Esophagus muscularis mucosa (tissue), 4 donors: ENCODE measurements around the gene DYRK3. TPM values are rescaled to one million over a fixed set of nuclear protein-coding genes. Genes with fewer than 3 reads are reported as not detected.

ENCODE experiments used
- DNase-seq: peaks from one replicate; pipeline ENCODE4 v3.0.0-alpha.2; 2017; ENCODE audit errors: extremely low spot score
- H3K27ac ChIP-seq, 4 donors: fragments of 200-600 bp; sonication (generic); replicated peaks in 1 of 4; 1 replicate in 3 of 4; 2 replicates in 1 of 4; pipeline ENCODE4 v1.5.1; 2016 to 2019; ENCODE audit warnings: mild to moderate bottlenecking in 1 of 4
- H3K27me3 ChIP-seq, 4 donors: fragments of 200-600 bp; sonication (generic); one replicate each; pipeline versions ENCODE4 v1.5.1 to v1.6.0; 2016 to 2019
- H3K36me3 ChIP-seq, 4 donors: fragments of 200-600 bp; sonication (generic); one replicate each; pipeline ENCODE4 v1.5.1; 2016 to 2019
- H3K4me1 ChIP-seq, 4 donors: fragments of 200-600 bp; sonication (generic); one replicate each; pipeline ENCODE4 v1.5.1; 2016 to 2019
- H3K4me3 ChIP-seq, 4 donors: fragments of 200-600 bp; sonication (generic); 1 replicate in 2 of 4; 2 replicates in 2 of 4; pipeline ENCODE4 v1.5.1; 2016 to 2019; ENCODE audit warnings: mild to moderate bottlenecking in 4 of 4, moderate library complexity in 1 of 4
- H3K9me3 ChIP-seq, 4 donors: fragments of 200-600 bp; sonication (generic); 1 replicate in 3 of 4; 2 replicates in 1 of 4; pipeline ENCODE4 v1.5.1; 2016 to 2019
- CTCF ChIP-seq, 3 experiments: fragments of 200-600 bp in 2 of 3; fragments of 450-650 bp in 1 of 3; sonication (generic) in 2 of 3; IDR thresholded peaks; one replicate each; pipeline ENCODE4 v1.5.1; 2017 to 2019; ENCODE audit warnings: antibody characterized with exemption in 3 of 3, mild to moderate bottlenecking in 2 of 3, moderate library complexity in 1 of 3
- EP300 ChIP-seq: sonication (generic); formaldehyde crosslinking; IDR thresholded peaks from one replicate; pipeline ENCODE4 v1.6.1; 2017; ENCODE audit warnings: antibody characterized with exemption
- POLR2A ChIP-seq: fragments of 450-650 bp; IDR thresholded peaks from one replicate; pipeline ENCODE4 v1.6.1; 2017; ENCODE audit warnings: antibody characterized with exemption, moderate library complexity, mild to moderate bottlenecking, low read depth
- POLR2AphosphoS5 ChIP-seq, 2 donors: sonication (generic); formaldehyde crosslinking; IDR thresholded peaks; one replicate each; pipeline ENCODE4 v1.6.1; 2017; ENCODE audit warnings: antibody characterized with exemption in 2 of 2
- WGBS: methylation state at CpG from one replicate; pipeline ENCODE4 v1.1.5; 2018; 5-methylcytosine and 5-hydroxymethylcytosine counted together
- intact Hi-C: fragments of 100-400 bp; cut with DNase I; formaldehyde crosslinking; loops from one replicate; pipeline ENCODE4 v1.15.1; 2023
- total RNA-seq, 4 donors: library from RNA; depleted of rRNA; stranded (reverse); fragments of >200 nt; gene quantifications; one replicate each; pipeline versions ENCODE4 v1.1.0 to v1.2.1, GENCODE V29; 2016

DYRK3 gene
- total RNA-seq, 4 donors from 2014 or later = 5.6 to 14.7 (median 9.0) TPM

- 0% methylated on average over 1 of the region's 1 CpG for WGBS
- intact Hi-C loops = no loop called here
Observed at GRCh38 chr1:206628916-206629315, 6.4 kb upstream of the DYRK3 start.

GRCh38 chr1:206631085-206631509 lies 4.2 kb upstream of the DYRK3 start:
- peaks cover 8 to 32% (median 26%) of the 10 kb centered on the region in 4 donors for H3K4me1 ChIP-seq
- H3K4me3 ChIP-seq = no peak overlapping the region
- H3K27ac ChIP-seq = peak overlapping the region in 3 of 4 donors; percentile 16 to 31 (median 19)
- H3K36me3 ChIP-seq = no peaks in the 10 kb centered on the region
- WGBS = 12% methylated on average over 4 of the region's 4 CpGs
- TF ChIP-seq POLR2AphosphoS5 (IDR thresholded peaks at IDR 0.05) (peak; percentile 50 to 73), CTCF (IDR thresholded peaks at IDR 0.05) (peak; percentile 42 to 46 (median 43)), EP300 (no peak), POLR2A (no peak)
- no peak for DNase-seq
- H3K9me3 ChIP-seq = no peaks in the 10 kb centered on the region
- H3K27me3 ChIP-seq = no peaks in the 10 kb centered on the region
- intact Hi-C loops = loop anchor here (5.0 to 10.0 kb wide), 3 partner anchors 96 to 281 kb away; no protein-coding TSS in a partner anchor

More at GRCh38 chr1:206628916-206629315, 6.4 kb upstream of the DYRK3 start:
- DNase-seq = no peak
- H3K9me3 ChIP-seq = no peaks in the 10 kb centered on the region
- H3K4me3 ChIP-seq = no peak overlapping the region
- TF ChIP-seq POLR2A (no peak), POLR2AphosphoS5 (IDR thresholded peaks at IDR 0.05) (no peak), EP300 (no peak), CTCF (IDR thresholded peaks at IDR 0.05) (no peak)
- H3K27me3 ChIP-seq = no peaks in the 10 kb centered on the region
- H3K36me3 ChIP-seq = no peaks in the 10 kb centered on the region
- H3K4me1 ChIP-seq = peaks cover 0 to 14% (median 11%) of the 10 kb centered on the region in 4 donors
- no peak overlapping the region for H3K27ac ChIP-seq

GRCh38 chr1:206633708-206634121 lies 1.6 kb upstream of the DYRK3 start:
- 42% methylated on average over 9 of the region's 9 CpGs for WGBS
- no peak for TF ChIP-seq POLR2A
- peak; percentile 45 to 58 for TF ChIP-seq POLR2AphosphoS5 (IDR thresholded peaks at IDR 0.05)
- peaks cover 20 to 50% (median 42%) of the 10 kb centered on the region in 4 donors for H3K4me1 ChIP-seq
- H3K9me3 ChIP-seq = no peaks in the 10 kb centered on the region
- peak overlapping the region in 3 of 4 donors; percentile 42 to 90 (median 90) for H3K27ac ChIP-seq
- H3K27me3 ChIP-seq = no peaks in the 10 kb centered on the region
- peaks cover 0 to 4% (median 0%) of the 10 kb centered on the region in 4 donors for H3K36me3 ChIP-seq
- intact Hi-C loops = loop anchor here (2.0 to 10.0 kb wide), 4 partner anchors 31 to 279 kb away; no protein-coding TSS in a partner anchor
- H3K4me3 ChIP-seq = no peak overlapping the region
- DNase-seq = no peak

- WGBS = 6% methylated on average over 25 of the region's 26 CpGs
- Histone ChIP-seq H3K9me3 (no peaks in the 10 kb centered on the region), H3K27me3 (no peaks in the 10 kb centered on the region), H3K36me3 (peaks cover 0 to 12% (median 3%) of the 10 kb centered on the region in 4 donors), H3K27ac (peak overlapping the region; percentile 76 to 90 (median 86)), H3K4me1 (peaks cover 20 to 50% (median 42%) of the 10 kb centered on the region in 4 donors), H3K4me3 (peak overlapping the region; percentile 66 to 99 (median 86))
- intact Hi-C loops = loop anchor here (2.0 to 10.0 kb wide), 4 partner anchors 30 to 278 kb away; no protein-coding TSS in a partner anchor
- peak in 1 of 2 donors; percentile 71 for TF ChIP-seq POLR2AphosphoS5 (IDR thresholded peaks at IDR 0.05)
- TF ChIP-seq POLR2A = no peak
- peak; percentile 80 to 90 (median 86) for TF ChIP-seq CTCF (IDR thresholded peaks at IDR 0.05)
- no peak for TF ChIP-seq EP300
- DNase-seq = peak; percentile 97
Observed at GRCh38 chr1:206634365-206635079, 814 bp upstream of the DYRK3 start.

GRCh38 chr1:206635978-206636345 lies 626 bp downstream of the DYRK3 start:
- no peak for TF ChIP-seq POLR2A
- TF ChIP-seq EP300 = no peak
- TF ChIP-seq CTCF (IDR thresholded peaks at IDR 0.05) = no peak
- no peak for TF ChIP-seq POLR2AphosphoS5 (IDR thresholded peaks at IDR 0.05)
- intact Hi-C loops = loop anchor here (2.0 to 10.0 kb wide), 2 partner anchors 29 to 169 kb away; no protein-coding TSS in a partner anchor

More at GRCh38 chr1:206635978-206636345, 626 bp downstream of the DYRK3 start:
- no peak for DNase-seq
- Histone ChIP-seq H3K27me3 (no peaks in the 10 kb centered on the region), H3K4me3 (peak overlapping the region; percentile 66 to 99 (median 86)), H3K4me1 (peaks cover 20 to 48% (median 39%) of the 10 kb centered on the region in 4 donors), H3K27ac (peak overlapping the region; percentile 76 to 90 (median 86)), H3K9me3 (no peaks in the 10 kb centered on the region), H3K36me3 (peaks cover 0 to 16% (median 8%) of the 10 kb centered on the region in 4 donors)
- WGBS = 8% methylated on average over 11 of the region's 14 CpGs
